SK-N-SH (cell line): Measurements from ENCODE around the gene MAPK8IP1. TPM values are rescaled to one million over a fixed set of nuclear protein-coding genes. Genes with fewer than 3 reads are reported as not detected.

Experiments used
- CTCF ChIA-PET: fragments of 300-600, 350-600 bp; formaldehyde crosslinking; extraction: SDS; loops from one replicate; lab custom pipeline; 2021; lab: Yijun Ruan, JAX
- POLR2A ChIA-PET: fragments of 350-600 bp; sonication (Branson Sonifier 250); formaldehyde crosslinking; extraction: SDS; loops from one replicate; lab custom pipeline; 2020; ENCODE audit warnings: antibody characterized with exemption, inconsistent platforms; lab: Yijun Ruan, JAX
- DNase-seq: peaks from one replicate; pipeline ENCODE4 v3.0.0; 2012
- H2AFZ ChIP-seq: fragments of 200-600 bp; sonication (generic); 2 replicates; pipeline ENCODE4 v1.8.1; 2016; ENCODE audit warnings: antibody characterized with exemption, mild to moderate bottlenecking, low read depth
- H3F3A ChIP-seq: fragments of 200-600 bp; sonication (generic); replicated peaks from 2 replicates; pipeline ENCODE3; 2016; ENCODE audit warnings: antibody characterized with exemption, mild to moderate bottlenecking; ENCODE audit not compliant: insufficient read depth
- H3K27ac ChIP-seq, 2 experiments: fragments of 200-500 bp in 1 of 2; fragments of 200-600 bp in 1 of 2; sonication (Bioruptor generic) in 1 of 2; sonication (generic), shearing (Covaris generic) in 1 of 2; 2 replicates each; pipeline versions ENCODE4 v1.5.1 to v1.6.1; 2014 to 2016; ENCODE audit warnings: low read depth in 2 of 2, inconsistent platforms in 1 of 2, low read length in 1 of 2, mild to moderate bottlenecking in 1 of 2, mixed read lengths in 1 of 2
- H3K27me3 ChIP-seq: fragments of 200-600 bp; sonication (generic), shearing (Covaris generic); 2 replicates; pipeline ENCODE4 v1.6.1; 2016; ENCODE audit warnings: mixed run types; ENCODE audit not compliant: insufficient read depth
- H3K36me3 ChIP-seq, 2 experiments: fragments of 200-500 bp in 1 of 2; fragments of 200-600 bp in 1 of 2; sonication (Bioruptor generic) in 1 of 2; sonication (generic) in 1 of 2; replicated peaks in 1 of 2; 2 replicates each; pipeline versions ENCODE3 to v1.5.1; 2014 to 2016; ENCODE audit warnings: low read length in 1 of 2, mild to moderate bottlenecking in 1 of 2; ENCODE audit not compliant: insufficient read depth in 2 of 2, control insufficient read depth in 1 of 2
- H3K4me1 ChIP-seq, 2 experiments: fragments of 200-500 bp in 1 of 2; fragments of 200-600 bp in 1 of 2; sonication (Bioruptor generic) in 1 of 2; sonication (generic), shearing (Covaris generic) in 1 of 2; 2 replicates each; pipeline versions ENCODE4 v1.5.1 to v1.6.1; 2014 to 2016; ENCODE audit warnings: low read depth in 1 of 2, low read length in 1 of 2, mixed run types in 1 of 2; ENCODE audit not compliant: insufficient read depth in 2 of 2, control insufficient read depth in 1 of 2
- H3K4me2 ChIP-seq: fragments of 200-600 bp; sonication (generic), shearing (Covaris generic); 2 replicates; pipeline ENCODE4 v1.6.1; 2017; ENCODE audit warnings: mixed run types
- H3K4me3 ChIP-seq, 2 experiments: fragments of 200-500 bp in 1 of 2; fragments of 200-600 bp in 1 of 2; sonication (Bioruptor generic) in 1 of 2; sonication (generic), shearing (Covaris generic) in 1 of 2; 2 replicates each; pipeline versions ENCODE4 v1.5.1 to v1.8.1; 2014 to 2016; ENCODE audit warnings: low read depth in 2 of 2, inconsistent platforms in 1 of 2, low read length in 1 of 2, mild to moderate bottlenecking in 1 of 2, mixed read lengths in 1 of 2, moderate library complexity in 1 of 2
- H3K79me2 ChIP-seq: fragments of 200-600 bp; sonication (generic); 2 replicates; pipeline ENCODE4 v1.8.1; 2017; ENCODE audit warnings: mild to moderate bottlenecking; ENCODE audit not compliant: insufficient read depth
- H3K9ac ChIP-seq: fragments of 200-600 bp; sonication (generic); 2 replicates; pipeline ENCODE4 v1.6.1; 2017; ENCODE audit warnings: mixed run types
- H3K9me2 ChIP-seq: fragments of 200-600 bp; sonication (generic); 2 replicates; pipeline ENCODE4 v1.6.1; 2017; ENCODE audit warnings: mixed run types
- H3K9me3 ChIP-seq: fragments of 200-600 bp; sonication (generic); 2 replicates; pipeline ENCODE4 v1.6.1; 2017; ENCODE audit warnings: mixed run types, mild to moderate bottlenecking, moderate library complexity
- H4K20me1 ChIP-seq: fragments of 200-600 bp; sonication (generic); 2 replicates; pipeline ENCODE4 v1.6.1; 2017; ENCODE audit warnings: mild to moderate bottlenecking, mixed run types; ENCODE audit not compliant: insufficient read depth
- ELF1 ChIP-seq: IDR thresholded peaks from 2 replicates; pipeline ENCODE4 v1.4.0; 2012
- EP300 ChIP-seq, 2 experiments: IDR thresholded peaks; 2 replicates each; pipeline versions ENCODE4 v1.4.0 to v1.6.1; 2012; ENCODE audit warnings: borderline replicate concordance in 1 of 2, low read depth in 1 of 2, low read length in 1 of 2
- FOSL2 ChIP-seq: IDR thresholded peaks from 2 replicates; pipeline ENCODE4 v1.4.0; 2012; ENCODE audit warnings: low read depth, mild to moderate bottlenecking, moderate library complexity, borderline replicate concordance
- FOXM1 ChIP-seq: IDR thresholded peaks from 2 replicates; pipeline ENCODE4 v1.4.0; 2012; ENCODE audit warnings: low read depth, mild to moderate bottlenecking
- JUND ChIP-seq: IDR thresholded peaks from 2 replicates; pipeline ENCODE4 v1.4.0; 2012
- NRF1 ChIP-seq: IDR thresholded peaks from 2 replicates; pipeline ENCODE4 v1.6.1; 2012; ENCODE audit warnings: low read depth, mild to moderate bottlenecking, low read length
- RCOR1 ChIP-seq: fragments of 150-350 bp; IDR thresholded peaks from 2 replicates; pipeline ENCODE4 v1.6.1; 2017; ENCODE audit warnings: antibody characterized with exemption, low read length
- SIN3A ChIP-seq: IDR thresholded peaks from 2 replicates; pipeline ENCODE4 v1.6.1; 2012; ENCODE audit warnings: low read depth, mild to moderate bottlenecking, low read length, moderate library complexity, borderline replicate concordance
- SMC3 ChIP-seq: IDR thresholded peaks from 2 replicates; pipeline ENCODE4 v1.6.1; 2012; ENCODE audit warnings: low read depth, low read length, improper control_type of control experiment
- TEAD4 ChIP-seq: IDR thresholded peaks from 2 replicates; pipeline ENCODE4 v1.4.0; 2012; ENCODE audit warnings: mild to moderate bottlenecking, borderline replicate concordance; ENCODE audit not compliant: insufficient read depth
- WGBS: methylation state at CpG from one replicate; pipeline ENCODE4 v1.1.6; 2017; ENCODE audit warnings: low lambda C conversion rate; 5-methylcytosine and 5-hydroxymethylcytosine counted together
- polyA plus RNA-seq, 3 experiments: library from polyadenylated mRNA; depleted of rRNA; stranded (reverse); fragments of >200 nt; gene quantifications; 2 replicates each; pipeline ENCODE4 v1.2.3, GENCODE V29; 2012
- TF ChIP-seq, protein P1 (sequence below): IDR thresholded peaks from 2 replicates; pipeline ENCODE4 v1.4.0; 2012; ENCODE audit warnings: low read depth, borderline replicate concordance
- TF ChIP-seq, protein P2 (sequence below): fragments of 200-600 bp; sonication (generic); IDR thresholded peaks from 2 replicates; pipeline ENCODE4 v1.6.1; 2017; ENCODE audit warnings: antibody characterized with exemption, mild to moderate bottlenecking, moderate library complexity
- TF ChIP-seq, protein P3 (sequence below): IDR thresholded peaks from 2 replicates; pipeline ENCODE4; 2012
- TF ChIP-seq, protein P4 (sequence below): fragments of 150-350 bp; IDR thresholded peaks from 2 replicates; pipeline ENCODE4 v1.6.1; 2017; ENCODE audit warnings: antibody characterized with exemption, low read length, low read depth, borderline replicate concordance
- TF ChIP-seq, protein P5 (sequence below): IDR thresholded peaks from 2 replicates; pipeline ENCODE4 v1.4.0; 2012; ENCODE audit warnings: low read depth, borderline replicate concordance
- TF ChIP-seq, protein P6 (sequence below): IDR thresholded peaks from 2 replicates; pipeline ENCODE4 v1.6.1; 2012; ENCODE audit warnings: mild to moderate bottlenecking, low read depth, low read length, moderate library complexity

Gene MAPK8IP1
- polyA plus RNA-seq, 1 of the 3 experiments (the other 2 are of a cell fraction) = 12.5 TPM

DNA sequence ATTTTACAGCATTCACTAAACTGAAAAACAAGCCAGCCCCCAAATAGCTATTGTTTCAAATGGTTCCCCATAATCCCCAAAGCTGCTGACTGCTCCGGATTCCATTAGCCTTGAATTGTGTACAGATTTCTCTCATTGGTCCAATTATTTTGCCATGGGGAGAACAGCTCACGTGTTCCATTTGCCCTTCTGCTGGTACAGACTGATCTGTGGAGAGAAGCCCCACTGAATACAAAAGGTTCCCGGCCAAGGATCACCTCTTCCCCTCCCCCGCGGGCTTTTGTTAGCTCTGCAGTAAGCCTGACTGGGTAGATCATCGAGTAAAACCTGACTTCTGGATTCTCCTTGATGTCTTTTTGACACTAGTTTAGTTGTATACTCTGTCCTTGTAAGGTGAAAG, 9.1 kb upstream of the MAPK8IP1 start:
- no peak overlapping the region for H3K4me2 ChIP-seq
- no peak overlapping the region for H3K9ac ChIP-seq
- H3K4me1 ChIP-seq = peaks cover 30 to 40% of the 10 kb centered on the region in 2 experiments
- no peaks in the 10 kb centered on the region for H3K27me3 ChIP-seq
- ChIA-PET CTCF (interaction anchor here (0.6 to 1.7 kb wide), 6 partner anchors 31 to 185 kb away, joined by 3 to 6 read pairs (median 4); no protein-coding TSS in a partner anchor), POLR2A (no interaction called here)
- H3K27ac ChIP-seq = no peak overlapping the region
- no peak overlapping the region for H3K4me3 ChIP-seq
- H3K9me2 ChIP-seq = no peaks in the 10 kb centered on the region
- H3F3A ChIP-seq = peaks cover 35% of the 10 kb centered on the region
- DNase-seq = no peak
- 75% methylated on average over 6 of the region's 6 CpGs for WGBS
- no peak overlapping the region for H2AFZ ChIP-seq
- H3K36me3 ChIP-seq = peaks cover 22 to 35% of the 10 kb centered on the region in 2 experiments
- peaks cover 9% of the 10 kb centered on the region for H4K20me1 ChIP-seq
- TF ChIP-seq JUND (no peak), FOXM1 (no peak), SMC3 (no peak), ELF1 (no peak), EP300 (IDR thresholded peaks at IDR 0.05; ENCODE audit: borderline replicate concordance in 1 of 2, low read depth in 1 of 2, low read length in 1 of 2) (no peak), TEAD4 (no peak), NRF1 (no peak), FOSL2 (no peak), RCOR1 (no peak), SIN3A (no peak)
- TF ChIP-seq, protein P1, sequence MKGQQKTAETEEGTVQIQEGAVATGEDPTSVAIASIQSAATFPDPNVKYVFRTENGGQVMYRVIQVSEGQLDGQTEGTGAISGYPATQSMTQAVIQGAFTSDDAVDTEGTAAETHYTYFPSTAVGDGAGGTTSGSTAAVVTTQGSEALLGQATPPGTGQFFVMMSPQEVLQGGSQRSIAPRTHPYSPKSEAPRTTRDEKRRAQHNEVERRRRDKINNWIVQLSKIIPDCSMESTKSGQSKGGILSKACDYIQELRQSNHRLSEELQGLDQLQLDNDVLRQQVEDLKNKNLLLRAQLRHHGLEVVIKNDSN = no peak
- TF ChIP-seq, protein P2, sequence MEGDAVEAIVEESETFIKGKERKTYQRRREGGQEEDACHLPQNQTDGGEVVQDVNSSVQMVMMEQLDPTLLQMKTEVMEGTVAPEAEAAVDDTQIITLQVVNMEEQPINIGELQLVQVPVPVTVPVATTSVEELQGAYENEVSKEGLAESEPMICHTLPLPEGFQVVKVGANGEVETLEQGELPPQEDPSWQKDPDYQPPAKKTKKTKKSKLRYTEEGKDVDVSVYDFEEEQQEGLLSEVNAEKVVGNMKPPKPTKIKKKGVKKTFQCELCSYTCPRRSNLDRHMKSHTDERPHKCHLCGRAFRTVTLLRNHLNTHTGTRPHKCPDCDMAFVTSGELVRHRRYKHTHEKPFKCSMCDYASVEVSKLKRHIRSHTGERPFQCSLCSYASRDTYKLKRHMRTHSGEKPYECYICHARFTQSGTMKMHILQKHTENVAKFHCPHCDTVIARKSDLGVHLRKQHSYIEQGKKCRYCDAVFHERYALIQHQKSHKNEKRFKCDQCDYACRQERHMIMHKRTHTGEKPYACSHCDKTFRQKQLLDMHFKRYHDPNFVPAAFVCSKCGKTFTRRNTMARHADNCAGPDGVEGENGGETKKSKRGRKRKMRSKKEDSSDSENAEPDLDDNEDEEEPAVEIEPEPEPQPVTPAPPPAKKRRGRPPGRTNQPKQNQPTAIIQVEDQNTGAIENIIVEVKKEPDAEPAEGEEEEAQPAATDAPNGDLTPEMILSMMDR = no peak
- TF ChIP-seq, protein P3, sequence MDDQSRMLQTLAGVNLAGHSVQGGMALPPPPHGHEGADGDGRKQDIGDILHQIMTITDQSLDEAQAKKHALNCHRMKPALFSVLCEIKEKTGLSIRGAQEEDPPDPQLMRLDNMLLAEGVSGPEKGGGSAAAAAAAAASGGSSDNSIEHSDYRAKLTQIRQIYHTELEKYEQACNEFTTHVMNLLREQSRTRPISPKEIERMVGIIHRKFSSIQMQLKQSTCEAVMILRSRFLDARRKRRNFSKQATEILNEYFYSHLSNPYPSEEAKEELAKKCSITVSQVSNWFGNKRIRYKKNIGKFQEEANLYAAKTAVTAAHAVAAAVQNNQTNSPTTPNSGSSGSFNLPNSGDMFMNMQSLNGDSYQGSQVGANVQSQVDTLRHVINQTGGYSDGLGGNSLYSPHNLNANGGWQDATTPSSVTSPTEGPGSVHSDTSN = no peak
- TF ChIP-seq, protein P4, sequence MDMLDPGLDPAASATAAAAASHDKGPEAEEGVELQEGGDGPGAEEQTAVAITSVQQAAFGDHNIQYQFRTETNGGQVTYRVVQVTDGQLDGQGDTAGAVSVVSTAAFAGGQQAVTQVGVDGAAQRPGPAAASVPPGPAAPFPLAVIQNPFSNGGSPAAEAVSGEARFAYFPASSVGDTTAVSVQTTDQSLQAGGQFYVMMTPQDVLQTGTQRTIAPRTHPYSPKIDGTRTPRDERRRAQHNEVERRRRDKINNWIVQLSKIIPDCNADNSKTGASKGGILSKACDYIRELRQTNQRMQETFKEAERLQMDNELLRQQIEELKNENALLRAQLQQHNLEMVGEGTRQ = no peak
- TF ChIP-seq, protein P5, sequence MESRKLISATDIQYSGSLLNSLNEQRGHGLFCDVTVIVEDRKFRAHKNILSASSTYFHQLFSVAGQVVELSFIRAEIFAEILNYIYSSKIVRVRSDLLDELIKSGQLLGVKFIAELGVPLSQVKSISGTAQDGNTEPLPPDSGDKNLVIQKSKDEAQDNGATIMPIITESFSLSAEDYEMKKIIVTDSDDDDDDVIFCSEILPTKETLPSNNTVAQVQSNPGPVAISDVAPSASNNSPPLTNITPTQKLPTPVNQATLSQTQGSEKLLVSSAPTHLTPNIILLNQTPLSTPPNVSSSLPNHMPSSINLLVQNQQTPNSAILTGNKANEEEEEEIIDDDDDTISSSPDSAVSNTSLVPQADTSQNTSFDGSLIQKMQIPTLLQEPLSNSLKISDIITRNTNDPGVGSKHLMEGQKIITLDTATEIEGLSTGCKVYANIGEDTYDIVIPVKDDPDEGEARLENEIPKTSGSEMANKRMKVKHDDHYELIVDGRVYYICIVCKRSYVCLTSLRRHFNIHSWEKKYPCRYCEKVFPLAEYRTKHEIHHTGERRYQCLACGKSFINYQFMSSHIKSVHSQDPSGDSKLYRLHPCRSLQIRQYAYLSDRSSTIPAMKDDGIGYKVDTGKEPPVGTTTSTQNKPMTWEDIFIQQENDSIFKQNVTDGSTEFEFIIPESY = no peak
- TF ChIP-seq, protein P6, sequence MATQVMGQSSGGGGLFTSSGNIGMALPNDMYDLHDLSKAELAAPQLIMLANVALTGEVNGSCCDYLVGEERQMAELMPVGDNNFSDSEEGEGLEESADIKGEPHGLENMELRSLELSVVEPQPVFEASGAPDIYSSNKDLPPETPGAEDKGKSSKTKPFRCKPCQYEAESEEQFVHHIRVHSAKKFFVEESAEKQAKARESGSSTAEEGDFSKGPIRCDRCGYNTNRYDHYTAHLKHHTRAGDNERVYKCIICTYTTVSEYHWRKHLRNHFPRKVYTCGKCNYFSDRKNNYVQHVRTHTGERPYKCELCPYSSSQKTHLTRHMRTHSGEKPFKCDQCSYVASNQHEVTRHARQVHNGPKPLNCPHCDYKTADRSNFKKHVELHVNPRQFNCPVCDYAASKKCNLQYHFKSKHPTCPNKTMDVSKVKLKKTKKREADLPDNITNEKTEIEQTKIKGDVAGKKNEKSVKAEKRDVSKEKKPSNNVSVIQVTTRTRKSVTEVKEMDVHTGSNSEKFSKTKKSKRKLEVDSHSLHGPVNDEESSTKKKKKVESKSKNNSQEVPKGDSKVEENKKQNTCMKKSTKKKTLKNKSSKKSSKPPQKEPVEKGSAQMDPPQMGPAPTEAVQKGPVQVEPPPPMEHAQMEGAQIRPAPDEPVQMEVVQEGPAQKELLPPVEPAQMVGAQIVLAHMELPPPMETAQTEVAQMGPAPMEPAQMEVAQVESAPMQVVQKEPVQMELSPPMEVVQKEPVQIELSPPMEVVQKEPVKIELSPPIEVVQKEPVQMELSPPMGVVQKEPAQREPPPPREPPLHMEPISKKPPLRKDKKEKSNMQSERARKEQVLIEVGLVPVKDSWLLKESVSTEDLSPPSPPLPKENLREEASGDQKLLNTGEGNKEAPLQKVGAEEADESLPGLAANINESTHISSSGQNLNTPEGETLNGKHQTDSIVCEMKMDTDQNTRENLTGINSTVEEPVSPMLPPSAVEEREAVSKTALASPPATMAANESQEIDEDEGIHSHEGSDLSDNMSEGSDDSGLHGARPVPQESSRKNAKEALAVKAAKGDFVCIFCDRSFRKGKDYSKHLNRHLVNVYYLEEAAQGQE = no peak
- no peaks in the 10 kb centered on the region for H3K9me3 ChIP-seq
- no peaks in the 10 kb centered on the region for H3K79me2 ChIP-seq
